UCSD-AML1 (cell line): ENCODE data around the gene OIP5.
A peak's percentile ranks its signal among the peaks of the same experiment; 100 is the strongest.
"Not testable (repeated sequence)": the region's sequence is repeated elsewhere in the genome, so short reads cannot be mapped to it uniquely, and the experiment has no call there.

Experiments used
- DNase-seq: peaks from one replicate; lab custom pipeline; 2025; ENCODE audit not compliant: unreplicated experiment; lab: John Stamatoyannopoulos, UW

Gene OIP5

GRCh38 chr15:41304149-41304770 lies 28.1 kb downstream of the OIP5 start:
- peak; percentile 12 for DNase-seq

GRCh38 chr15:41301587-41301986 lies 30.8 kb downstream of the OIP5 start:
- DNase-seq, result no peak

- DNase-seq, result not testable (repeated sequence)
Measured at GRCh38 chr15:41301139-41301538, 31.3 kb downstream of the OIP5 start.

- DNase-seq, result no peak
Measured at GRCh38 chr15:41292521-41292920, 39.9 kb downstream of the OIP5 start.

GRCh38 chr15:41291065-41291631 lies 41.2 kb downstream of the OIP5 start:
- no peak for DNase-seq

GRCh38 chr15:41289953-41290352 lies 42.4 kb downstream of the OIP5 start:
- no peak for DNase-seq

GRCh38 chr15:41288464-41288863 lies 43.9 kb downstream of the OIP5 start:
- DNase-seq, result no peak

GRCh38 chr15:41286665-41287333 lies 45.6 kb downstream of the OIP5 start:
- no peak for DNase-seq

GRCh38 chr15:41285285-41285684 lies 47.1 kb downstream of the OIP5 start:
- DNase-seq, result no peak

- peak; percentile 39 for DNase-seq
Measured at GRCh38 chr15:41284427-41285177, 47.8 kb downstream of the OIP5 start.

GRCh38 chr15:41283653-41284426 lies 48.6 kb downstream of the OIP5 start:
- DNase-seq, result peak; percentile 96

GRCh38 chr15:41282980-41283652 lies 49.3 kb downstream of the OIP5 start:
- DNase-seq, result not testable (repeated sequence)

- DNase-seq, result not testable (repeated sequence)
Measured at GRCh38 chr15:41282436-41282835, 50.0 kb downstream of the OIP5 start.

GRCh38 chr15:41281236-41281635 lies 51.2 kb downstream of the OIP5 start:
- no peak for DNase-seq

GRCh38 chr15:41279535-41280283 lies 52.7 kb downstream of the OIP5 start:
- no peak for DNase-seq

- DNase-seq, result no peak
Measured at GRCh38 chr15:41278319-41278718, 54.1 kb downstream of the OIP5 start.

- DNase-seq, result no peak
Measured at GRCh38 chr15:41276831-41277230, 55.6 kb downstream of the OIP5 start.

- no peak for DNase-seq
Measured at GRCh38 chr15:41269887-41270286, 62.5 kb downstream of the OIP5 start.

- DNase-seq, result no peak
Measured at GRCh38 chr15:41263891-41264351, 68.5 kb downstream of the OIP5 start.

GRCh38 chr15:41262571-41262970 lies 69.8 kb downstream of the OIP5 start:
- no peak for DNase-seq
